Liver (tissue), 9 donors: ENCODE results near the gene ARL2. TPM values are rescaled to one million over a fixed set of nuclear protein-coding genes. Genes with fewer than 3 reads are reported as not detected.

Experiments used
- DNase-seq: peaks from one replicate; pipeline ENCODE4 v3.0.0-alpha.2; 2017; ENCODE audit warnings: low spot score
- H3K27ac ChIP-seq, 2 donors: one replicate each; pipeline ENCODE4 v1.7.0; 2013; ENCODE audit warnings: inconsistent platforms in 2 of 2, low read length in 2 of 2, control low read depth in 1 of 2, low read depth in 1 of 2, mild to moderate bottlenecking in 1 of 2
- H3K27me3 ChIP-seq, 4 donors: one replicate each; pipeline versions ENCODE4 v1.6.1 to v1.7.0; 2013; ENCODE audit warnings: low read length in 3 of 4, inconsistent platforms in 1 of 4, mild to moderate bottlenecking in 1 of 4, moderate library complexity in 1 of 4; ENCODE audit not compliant: control insufficient read depth in 4 of 4, insufficient read depth in 4 of 4
- H3K36me3 ChIP-seq, 4 donors: one replicate each; pipeline versions ENCODE4 v1.6.1 to v1.7.0; 2013; ENCODE audit warnings: low read length in 3 of 4, mild to moderate bottlenecking in 3 of 4, low read depth in 1 of 4, moderate library complexity in 1 of 4; ENCODE audit not compliant: control insufficient read depth in 4 of 4, insufficient read depth in 3 of 4
- H3K4me1 ChIP-seq, 4 donors: one replicate each; pipeline versions ENCODE4 v1.6.1 to v1.7.0; 2013; ENCODE audit warnings: low read length in 3 of 4, mild to moderate bottlenecking in 3 of 4, moderate library complexity in 1 of 4; ENCODE audit not compliant: control insufficient read depth in 4 of 4, insufficient read depth in 4 of 4
- H3K4me3 ChIP-seq, 3 donors: one replicate each; pipeline versions ENCODE4 v1.6.1 to v1.7.0; 2013; ENCODE audit warnings: low read length in 3 of 3, control low read depth in 1 of 3, low read depth in 1 of 3, mild to moderate bottlenecking in 1 of 3
- H3K9ac ChIP-seq, 2 donors: one replicate each; pipeline ENCODE4 v1.7.0; 2013; ENCODE audit warnings: low read length in 2 of 2, mild to moderate bottlenecking in 2 of 2, moderate library complexity in 2 of 2, control low read depth in 1 of 2, low read depth in 1 of 2
- H3K9me3 ChIP-seq, 4 donors: one replicate each; pipeline versions ENCODE4 v1.6.1 to v1.7.0; 2013; ENCODE audit warnings: low read length in 3 of 4; ENCODE audit not compliant: control insufficient read depth in 4 of 4
- ATF3 ChIP-seq: IDR thresholded peaks from 2 replicates; pipeline ENCODE4 v1.6.1; 2016; ENCODE audit warnings: antibody characterized with exemption
- CTCF ChIP-seq: fragments of 150-350 bp; IDR thresholded peaks from 2 replicates; pipeline ENCODE4 v1.5.1; 2017; ENCODE audit warnings: improper control_type of control experiment, low read depth, low read length; ENCODE audit not compliant: missing input control
- EGR1 ChIP-seq, 2 donors: IDR thresholded peaks; 2 replicates each; pipeline ENCODE4 v1.6.1; 2016 to 2018; ENCODE audit warnings: antibody characterized with exemption in 2 of 2, low read depth in 2 of 2
- FOXA1 ChIP-seq: IDR thresholded peaks from 2 replicates; pipeline ENCODE4 v1.6.1; 2016; ENCODE audit warnings: antibody characterized with exemption
- GABPA ChIP-seq, 2 donors: IDR thresholded peaks in 1 of 2; conservative IDR thresholded peaks in 1 of 2; 2 replicates each; pipeline ENCODE4 v1.6.1; 2016; ENCODE audit warnings: antibody characterized with exemption in 2 of 2, mild to moderate bottlenecking in 1 of 2, moderate library complexity in 1 of 2
- HNF4A ChIP-seq, 2 donors: conservative IDR thresholded peaks; 2 replicates each; pipeline ENCODE4 v1.6.1; 2016; ENCODE audit warnings: antibody characterized with exemption in 2 of 2, mild to moderate bottlenecking in 2 of 2
- HNF4G ChIP-seq: IDR thresholded peaks from 2 replicates; pipeline ENCODE4 v1.6.1; 2016; ENCODE audit warnings: antibody characterized with exemption
- JUND ChIP-seq, 2 donors: IDR thresholded peaks; 2 replicates each; pipeline ENCODE4 v1.6.1; 2016; ENCODE audit warnings: antibody characterized with exemption in 2 of 2
- MAX ChIP-seq: IDR thresholded peaks from 2 replicates; pipeline ENCODE4 v1.6.1; 2016; ENCODE audit warnings: antibody characterized with exemption
- NR2F2 ChIP-seq: IDR thresholded peaks from 2 replicates; pipeline ENCODE4 v1.6.1; 2016; ENCODE audit warnings: antibody characterized with exemption
- RAD21 ChIP-seq, 2 donors: IDR thresholded peaks; 2 replicates each; pipeline ENCODE4 v1.6.1; 2016; ENCODE audit warnings: antibody characterized with exemption in 2 of 2, mild to moderate bottlenecking in 2 of 2
- REST ChIP-seq: IDR thresholded peaks from 2 replicates; pipeline ENCODE4 v1.6.1; 2016; ENCODE audit warnings: antibody characterized with exemption, mild to moderate bottlenecking
- RXRA ChIP-seq, 2 donors: IDR thresholded peaks; 2 replicates each; pipeline ENCODE4 v1.6.1; 2017 to 2018; ENCODE audit warnings: antibody characterized with exemption in 2 of 2, mild to moderate bottlenecking in 1 of 2
- SP1 ChIP-seq: IDR thresholded peaks from 2 replicates; pipeline ENCODE4 v1.6.1; 2018; ENCODE audit warnings: antibody characterized with exemption, mild to moderate bottlenecking
- TAF1 ChIP-seq: conservative IDR thresholded peaks from 2 replicates; pipeline ENCODE4 v1.6.1; 2016; ENCODE audit warnings: antibody characterized with exemption, mild to moderate bottlenecking
- YY1 ChIP-seq: IDR thresholded peaks from 2 replicates; pipeline ENCODE4 v1.6.1; 2016; ENCODE audit warnings: antibody characterized with exemption, mild to moderate bottlenecking
- WGBS: extraction: QIAGEN DNeasy Blood & Tissue Kit; methylation state at CpG from one replicate; pipeline ENCODE4 v1.1.7; 2013; 5-methylcytosine and 5-hydroxymethylcytosine counted together
- polyA plus RNA-seq, 2 donors: library from polyadenylated mRNA; stranded (reverse) in 1 of 2; unstranded in 1 of 2; fragments of 200-250 nt in 1 of 2; fragments of >200 nt in 1 of 2; fragmentation: Nextera tagmentation in 1 of 2; extraction: Ambion mirVana in 1 of 2; gene quantifications; one replicate each; pipeline versions ENCODE4 v1.2.1 to v1.2.3, GENCODE V29; 2013 to 2015
- total RNA-seq, 2 donors: library from RNA; depleted of rRNA; stranded (reverse); fragments of >200 nt; gene quantifications; one replicate each; pipeline ENCODE4 v1.2.3, GENCODE V29; 2014
- TF ChIP-seq, protein P1 (sequence below): IDR thresholded peaks from 2 replicates; pipeline ENCODE4 v1.6.1; 2016; ENCODE audit warnings: antibody characterized with exemption
- donor health status: healthy.
- donor health status: healthy.
- donor health status: healthy.
- donor health status: healthy.
- donor health status: healthy.

Gene ARL2
- total and polyA plus RNA-seq, 4 donors: 10.8 to 19.5 (median 15.0) TPM

GRCh38 chr11:65064847-65065240, 50.9 kb downstream of the ARL2 start (continued):
- TF ChIP-seq, protein P1, sequence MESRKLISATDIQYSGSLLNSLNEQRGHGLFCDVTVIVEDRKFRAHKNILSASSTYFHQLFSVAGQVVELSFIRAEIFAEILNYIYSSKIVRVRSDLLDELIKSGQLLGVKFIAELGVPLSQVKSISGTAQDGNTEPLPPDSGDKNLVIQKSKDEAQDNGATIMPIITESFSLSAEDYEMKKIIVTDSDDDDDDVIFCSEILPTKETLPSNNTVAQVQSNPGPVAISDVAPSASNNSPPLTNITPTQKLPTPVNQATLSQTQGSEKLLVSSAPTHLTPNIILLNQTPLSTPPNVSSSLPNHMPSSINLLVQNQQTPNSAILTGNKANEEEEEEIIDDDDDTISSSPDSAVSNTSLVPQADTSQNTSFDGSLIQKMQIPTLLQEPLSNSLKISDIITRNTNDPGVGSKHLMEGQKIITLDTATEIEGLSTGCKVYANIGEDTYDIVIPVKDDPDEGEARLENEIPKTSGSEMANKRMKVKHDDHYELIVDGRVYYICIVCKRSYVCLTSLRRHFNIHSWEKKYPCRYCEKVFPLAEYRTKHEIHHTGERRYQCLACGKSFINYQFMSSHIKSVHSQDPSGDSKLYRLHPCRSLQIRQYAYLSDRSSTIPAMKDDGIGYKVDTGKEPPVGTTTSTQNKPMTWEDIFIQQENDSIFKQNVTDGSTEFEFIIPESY: no peak
- TF ChIP-seq MAX: no peak
- TF ChIP-seq NR2F2: no peak
- no peak for TF ChIP-seq ATF3

DNA sequence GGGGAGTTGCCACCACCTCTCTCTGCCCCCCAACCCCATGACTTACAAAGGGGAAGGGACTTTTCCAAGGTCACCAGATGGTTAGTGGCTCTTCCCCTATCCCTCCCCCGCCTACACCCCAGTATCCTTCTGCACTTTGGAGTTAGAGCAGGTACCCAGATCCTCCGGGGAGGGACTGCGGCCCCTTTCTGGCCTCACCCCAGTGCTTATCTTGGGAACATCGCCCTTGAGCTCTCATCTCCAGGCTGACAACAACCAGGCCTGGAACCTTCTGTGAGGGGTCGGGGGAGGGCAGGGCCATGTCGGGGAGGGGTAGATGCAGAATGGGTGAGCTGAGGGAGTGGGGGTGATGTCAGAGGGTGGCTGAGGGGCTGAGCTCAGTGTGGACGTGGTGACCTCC, 51.9 kb downstream of the ARL2 start:
- 85% methylated on average over 7 of the region's 7 CpGs for WGBS
- H3K9ac ChIP-seq: no peak overlapping the region
- TF ChIP-seq ATF3: no peak
- TF ChIP-seq HNF4G: no peak
- no peak for TF ChIP-seq EGR1 (IDR thresholded peaks at IDR 0.05; ENCODE audit: low read depth in 2 of 2)
- TF ChIP-seq, protein P1: no peak
- TF ChIP-seq RAD21 (IDR thresholded peaks at IDR 0.05): no peak
- TF ChIP-seq REST: no peak
- no peak for TF ChIP-seq SP1
- TF ChIP-seq TAF1: no peak
- TF ChIP-seq YY1: no peak
- TF ChIP-seq MAX: no peak
- no peak for TF ChIP-seq RXRA (IDR thresholded peaks at IDR 0.05)
- no peak for TF ChIP-seq NR2F2
- no peak for TF ChIP-seq FOXA1
- TF ChIP-seq HNF4A (conservative IDR thresholded peaks at IDR 0.05): no peak
- TF ChIP-seq JUND (IDR thresholded peaks at IDR 0.05): no peak
- no peak for TF ChIP-seq CTCF
- no peak for TF ChIP-seq GABPA (IDR thresholded peaks at IDR 0.05 in 1 of 2, conservative IDR thresholded peaks at IDR 0.05 in 1 of 2)

More for the DNA sequence above, 51.9 kb downstream of the ARL2 start:
- H3K27me3 ChIP-seq: no peaks in the 10 kb centered on the region
- DNase-seq: no peak
- no peaks in the 10 kb centered on the region for H3K4me1 ChIP-seq
- no peak overlapping the region for H3K27ac ChIP-seq
- no peaks in the 10 kb centered on the region for H3K9me3 ChIP-seq
- H3K4me3 ChIP-seq: no peak overlapping the region
- H3K36me3 ChIP-seq: no peaks in the 10 kb centered on the region
